ENCODE data around the gene AQP5. TPM values are rescaled to one million over a fixed set of nuclear protein-coding genes. Genes with fewer than 3 reads are reported as not detected.

AQP5 gene
- polyA plus RNA-seq, 3 donors = not detected

- Histone ChIP-seq H3K36me3 (replicated peaks in 1 of 2; ENCODE audit: control insufficient read depth in 1 of 2, insufficient read depth in 2 of 2, low read length in 2 of 2) (no peaks in the 10 kb centered on the region), H3K27ac (ENCODE audit: low read depth in 1 of 2, low read length in 2 of 2) (no peak overlapping the region), H3K4me3 (replicated peaks in 1 of 3; ENCODE audit: low read depth in 2 of 3, low read length in 3 of 3) (no peak overlapping the region), H3K79me2 (ENCODE audit: insufficient read depth, low read length) (no peaks in the 10 kb centered on the region), H2AFZ (ENCODE audit: insufficient read depth, low read depth, low read length, poor library complexity, severe bottlenecking) (no peak overlapping the region), H3K27me3 (ENCODE audit: control insufficient read depth in 2 of 2, insufficient read depth in 2 of 2, low read length in 2 of 2) (peaks cover 0 to 33% of the 10 kb centered on the region in 2 donors), H3K4me1 (ENCODE audit: control insufficient read depth in 1 of 2, insufficient read depth in 2 of 2, low read length in 2 of 2) (peaks cover 33 to 45% of the 10 kb centered on the region in 2 donors), H3K9ac (ENCODE audit: insufficient read depth, low read length, poor library complexity, severe bottlenecking) (no peak overlapping the region), H3K4me2 (replicated peaks; ENCODE audit: extremely low read depth, low read length, poor library complexity, severe bottlenecking) (no peak overlapping the region), H4K20me1 (ENCODE audit: insufficient read depth, low read length) (no peaks in the 10 kb centered on the region), H3K9me3 (replicated peaks in 1 of 2; ENCODE audit: control insufficient read depth in 1 of 2, insufficient read depth in 1 of 2, low read length in 2 of 2) (no peaks in the 10 kb centered on the region)
- Mint-ChIP-seq H3K4me1 (peaks cover 30% of the 10 kb centered on the region), H3K27me3 (ENCODE audit: low read depth in 3 of 3) (peaks cover 13 to 26% (median 17%) of the 10 kb centered on the region in 3 donors), H3K27ac (no peak overlapping the region), H3K36me3 (no peaks in the 10 kb centered on the region), H3K4me3 (no peak overlapping the region), H3K9me3 (peaks cover 0 to 2% (median 0%) of the 10 kb centered on the region in 7 donors)
- intact Hi-C loops (cut with micrococcal nuclease) = no loop called here
- WGBS (ENCODE audit: insufficient coverage) = no CpG with 5 or more reads among the region's 6 CpGs
- no peak for DNase-seq
- TF ChIP-seq, protein P1, sequence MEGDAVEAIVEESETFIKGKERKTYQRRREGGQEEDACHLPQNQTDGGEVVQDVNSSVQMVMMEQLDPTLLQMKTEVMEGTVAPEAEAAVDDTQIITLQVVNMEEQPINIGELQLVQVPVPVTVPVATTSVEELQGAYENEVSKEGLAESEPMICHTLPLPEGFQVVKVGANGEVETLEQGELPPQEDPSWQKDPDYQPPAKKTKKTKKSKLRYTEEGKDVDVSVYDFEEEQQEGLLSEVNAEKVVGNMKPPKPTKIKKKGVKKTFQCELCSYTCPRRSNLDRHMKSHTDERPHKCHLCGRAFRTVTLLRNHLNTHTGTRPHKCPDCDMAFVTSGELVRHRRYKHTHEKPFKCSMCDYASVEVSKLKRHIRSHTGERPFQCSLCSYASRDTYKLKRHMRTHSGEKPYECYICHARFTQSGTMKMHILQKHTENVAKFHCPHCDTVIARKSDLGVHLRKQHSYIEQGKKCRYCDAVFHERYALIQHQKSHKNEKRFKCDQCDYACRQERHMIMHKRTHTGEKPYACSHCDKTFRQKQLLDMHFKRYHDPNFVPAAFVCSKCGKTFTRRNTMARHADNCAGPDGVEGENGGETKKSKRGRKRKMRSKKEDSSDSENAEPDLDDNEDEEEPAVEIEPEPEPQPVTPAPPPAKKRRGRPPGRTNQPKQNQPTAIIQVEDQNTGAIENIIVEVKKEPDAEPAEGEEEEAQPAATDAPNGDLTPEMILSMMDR (IDR thresholded peaks at IDR 0.05) = no peak
Measured at GRCh38 chr12:49971141-49971540, 9.5 kb downstream of the AQP5 start.

DNA sequence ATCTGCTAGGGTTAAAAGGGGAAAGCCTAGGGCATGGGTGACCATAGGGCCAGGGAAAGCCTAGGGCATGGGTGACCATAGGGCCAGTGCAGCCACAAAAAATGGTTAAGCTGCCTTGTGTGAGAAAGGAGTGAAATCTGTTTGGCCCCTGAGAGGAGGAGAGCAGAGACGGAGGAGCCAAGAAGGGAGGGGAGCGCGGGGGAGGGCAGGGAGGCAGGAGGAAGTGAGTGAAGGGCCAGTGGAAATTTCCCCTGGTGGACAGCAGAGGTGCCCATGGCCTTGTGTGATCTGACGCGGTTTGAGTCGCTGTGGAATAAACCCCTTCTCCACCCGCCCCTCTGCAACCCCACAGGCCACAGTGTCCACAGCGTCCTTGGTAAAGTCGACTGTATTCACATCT, 10.5 kb downstream of the AQP5 start:
- no peak overlapping the region for H3K4me3 ChIP-seq (replicated peaks in 1 of 3; ENCODE audit: low read depth in 2 of 3, low read length in 3 of 3)
- H3K27ac ChIP-seq (ENCODE audit: low read depth in 1 of 2, low read length in 2 of 2) = no peak overlapping the region
- Mint-ChIP-seq H3K36me3 (peaks cover 0 to 2% of the 10 kb centered on the region in 2 donors), H3K4me3 (no peak overlapping the region), H3K9me3 (no peaks in the 10 kb centered on the region), H3K27me3 (ENCODE audit: low read depth in 3 of 3) (peaks cover 9 to 21% (median 12%) of the 10 kb centered on the region in 3 donors), H3K4me1 (peaks cover 35% of the 10 kb centered on the region), H3K27ac (peak overlapping the region in 1 of 7 donors; percentile 24)
- no peaks in the 10 kb centered on the region for H3K79me2 ChIP-seq (ENCODE audit: insufficient read depth, low read length)
- no peak overlapping the region for H2AFZ ChIP-seq (ENCODE audit: insufficient read depth, low read depth, low read length, poor library complexity, severe bottlenecking)
- H3K4me2 ChIP-seq (replicated peaks; ENCODE audit: extremely low read depth, low read length, poor library complexity, severe bottlenecking) = no peak overlapping the region
- WGBS (ENCODE audit: insufficient coverage) = 81% methylated on average over 3 of the region's 9 CpGs
- H3K4me1 ChIP-seq (ENCODE audit: control insufficient read depth in 1 of 2, insufficient read depth in 2 of 2, low read length in 2 of 2) = peaks cover 32 to 49% of the 10 kb centered on the region in 2 donors
- H3K9ac ChIP-seq (ENCODE audit: insufficient read depth, low read length, poor library complexity, severe bottlenecking) = no peak overlapping the region
- no peaks in the 10 kb centered on the region for H4K20me1 ChIP-seq (ENCODE audit: insufficient read depth, low read length)
- peaks cover 0 to 25% of the 10 kb centered on the region in 2 donors for H3K27me3 ChIP-seq (ENCODE audit: control insufficient read depth in 2 of 2, insufficient read depth in 2 of 2, low read length in 2 of 2)
- H3K9me3 ChIP-seq (replicated peaks in 1 of 2; ENCODE audit: control insufficient read depth in 1 of 2, insufficient read depth in 1 of 2, low read length in 2 of 2) = no peaks in the 10 kb centered on the region
- intact Hi-C loops (cut with micrococcal nuclease) = no loop called here
- DNase-seq = no peak
- no peaks in the 10 kb centered on the region for H3K36me3 ChIP-seq (replicated peaks in 1 of 2; ENCODE audit: control insufficient read depth in 1 of 2, insufficient read depth in 2 of 2, low read length in 2 of 2)
- TF ChIP-seq, protein P1 (IDR thresholded peaks at IDR 0.05) = no peak

Measured in CD14-positive monocyte (primary cell).